ENCODE measurements around the gene FYN.

DNA sequence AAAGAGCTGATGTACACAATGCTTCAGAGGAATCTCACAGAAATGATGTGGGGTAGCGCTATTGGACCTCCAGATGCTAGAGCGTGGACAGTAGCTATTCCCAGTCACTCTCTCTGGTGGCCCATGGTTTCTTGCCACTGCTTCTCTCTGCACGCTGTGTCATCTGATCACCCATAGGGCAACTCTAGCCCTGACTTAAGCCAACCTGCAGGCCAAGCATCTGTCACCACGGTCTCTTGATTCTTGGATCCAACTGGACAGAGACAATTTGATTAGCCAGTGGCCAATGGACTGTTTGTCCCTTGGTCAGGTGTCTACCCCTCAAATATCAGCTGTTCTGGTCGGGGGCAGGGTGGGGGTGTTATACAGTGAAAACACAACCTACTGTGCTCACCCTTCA is 225.2 kb downstream of the FYN start:
- TF ChIP-seq, protein P1, sequence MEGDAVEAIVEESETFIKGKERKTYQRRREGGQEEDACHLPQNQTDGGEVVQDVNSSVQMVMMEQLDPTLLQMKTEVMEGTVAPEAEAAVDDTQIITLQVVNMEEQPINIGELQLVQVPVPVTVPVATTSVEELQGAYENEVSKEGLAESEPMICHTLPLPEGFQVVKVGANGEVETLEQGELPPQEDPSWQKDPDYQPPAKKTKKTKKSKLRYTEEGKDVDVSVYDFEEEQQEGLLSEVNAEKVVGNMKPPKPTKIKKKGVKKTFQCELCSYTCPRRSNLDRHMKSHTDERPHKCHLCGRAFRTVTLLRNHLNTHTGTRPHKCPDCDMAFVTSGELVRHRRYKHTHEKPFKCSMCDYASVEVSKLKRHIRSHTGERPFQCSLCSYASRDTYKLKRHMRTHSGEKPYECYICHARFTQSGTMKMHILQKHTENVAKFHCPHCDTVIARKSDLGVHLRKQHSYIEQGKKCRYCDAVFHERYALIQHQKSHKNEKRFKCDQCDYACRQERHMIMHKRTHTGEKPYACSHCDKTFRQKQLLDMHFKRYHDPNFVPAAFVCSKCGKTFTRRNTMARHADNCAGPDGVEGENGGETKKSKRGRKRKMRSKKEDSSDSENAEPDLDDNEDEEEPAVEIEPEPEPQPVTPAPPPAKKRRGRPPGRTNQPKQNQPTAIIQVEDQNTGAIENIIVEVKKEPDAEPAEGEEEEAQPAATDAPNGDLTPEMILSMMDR (optimal IDR thresholded peaks at IDR 0.05 in 1 of 3, IDR thresholded peaks at IDR 0.05 in 1 of 3, conservative IDR thresholded peaks at IDR 0.05 in 1 of 3; ENCODE audit: extremely low read depth in 1 of 3, insufficient read depth in 2 of 3, low read length in 3 of 3): no peak
- no peak for TF ChIP-seq EZH2 (IDR thresholded peaks at IDR 0.05; ENCODE audit: low read length)
